Breast epithelium (tissue), 4 donors: ENCODE results near the gene GMFB. TPM values are rescaled to one million over a fixed set of nuclear protein-coding genes. Genes with fewer than 3 reads are reported as not detected.

Experiments
- DNase-seq, 2 donors: peaks; one replicate each; pipeline ENCODE4 v3.0.0-alpha.2; 2019; ENCODE audit warnings: low spot score in 2 of 2
- H3K27ac ChIP-seq, 2 donors: fragments of 200-600 bp; sonication (generic) in 1 of 2; one replicate each; pipeline ENCODE4 v1.5.1; 2016 to 2019; ENCODE audit warnings: mild to moderate bottlenecking in 1 of 2
- H3K27me3 ChIP-seq, 2 donors: fragments of 200-600 bp; sonication (generic) in 1 of 2; one replicate each; pipeline versions ENCODE4 v1.5.1 to v1.6.0; 2017 to 2019; ENCODE audit warnings: control low read depth in 1 of 2, mild to moderate bottlenecking in 1 of 2
- H3K36me3 ChIP-seq: fragments of 200-600 bp; one replicate; pipeline ENCODE4 v1.5.1; 2019
- H3K4me1 ChIP-seq, 2 donors: fragments of 200-600 bp; sonication (generic); one replicate each; pipeline ENCODE4 v1.5.1; 2016 to 2019; ENCODE audit warnings: control low read depth in 1 of 2
- H3K4me3 ChIP-seq, 3 donors: fragments of 200-600 bp; sonication (generic); 1 replicate in 2 of 3; 2 replicates in 1 of 3; pipeline ENCODE4 v1.5.1; 2016 to 2019; ENCODE audit warnings: mild to moderate bottlenecking in 3 of 3, moderate library complexity in 2 of 3
- H3K9me3 ChIP-seq, 2 donors: fragments of 200-600 bp; sonication (generic) in 1 of 2; one replicate each; pipeline ENCODE4 v1.5.1; 2016 to 2019; ENCODE audit warnings: control low read depth in 1 of 2
- POLR2A ChIP-seq: fragments of 450-650 bp; IDR thresholded peaks from one replicate; pipeline ENCODE4 v1.6.1; 2016; ENCODE audit warnings: antibody characterized with exemption, mild to moderate bottlenecking, moderate library complexity
- POLR2AphosphoS5 ChIP-seq, 3 donors: sonication (generic); formaldehyde crosslinking; IDR thresholded peaks; one replicate each; pipeline ENCODE4 v1.6.1; 2017; ENCODE audit warnings: antibody characterized with exemption in 3 of 3
- intact Hi-C: fragments of 100-400 bp; cut with DNase I; formaldehyde crosslinking; loops from one replicate; pipeline ENCODE4 v1.15.1; 2023; ENCODE audit warnings: low total_unique reads
- total RNA-seq, 3 donors: library from RNA; depleted of rRNA; stranded (reverse); fragments of >200 nt; gene quantifications; one replicate each; pipeline ENCODE4 v1.1.0, GENCODE V29; 2016
- TF ChIP-seq, protein P1 (sequence below), 3 donors: fragments of 450-650 bp; IDR thresholded peaks; one replicate each; pipeline ENCODE4 v1.5.1; 2016 to 2017; ENCODE audit warnings: antibody characterized with exemption in 3 of 3, mild to moderate bottlenecking in 3 of 3, moderate library complexity in 3 of 3

Gene GMFB
- total RNA-seq, 3 donors from 2014 or later: 43.3 to 82.5 (median 64.6) TPM

- intact Hi-C loops: no loop called here
- Histone ChIP-seq H3K36me3 (peaks cover 2% of the 10 kb centered on the region), H3K27me3 (no peaks in the 10 kb centered on the region), H3K4me3 (no peak overlapping the region), H3K9me3 (no peaks in the 10 kb centered on the region), H3K27ac (no peak overlapping the region), H3K4me1 (no peaks in the 10 kb centered on the region)
- TF ChIP-seq POLR2A (no peak), POLR2AphosphoS5 (IDR thresholded peaks at IDR 0.05) (no peak)
- TF ChIP-seq, protein P1, sequence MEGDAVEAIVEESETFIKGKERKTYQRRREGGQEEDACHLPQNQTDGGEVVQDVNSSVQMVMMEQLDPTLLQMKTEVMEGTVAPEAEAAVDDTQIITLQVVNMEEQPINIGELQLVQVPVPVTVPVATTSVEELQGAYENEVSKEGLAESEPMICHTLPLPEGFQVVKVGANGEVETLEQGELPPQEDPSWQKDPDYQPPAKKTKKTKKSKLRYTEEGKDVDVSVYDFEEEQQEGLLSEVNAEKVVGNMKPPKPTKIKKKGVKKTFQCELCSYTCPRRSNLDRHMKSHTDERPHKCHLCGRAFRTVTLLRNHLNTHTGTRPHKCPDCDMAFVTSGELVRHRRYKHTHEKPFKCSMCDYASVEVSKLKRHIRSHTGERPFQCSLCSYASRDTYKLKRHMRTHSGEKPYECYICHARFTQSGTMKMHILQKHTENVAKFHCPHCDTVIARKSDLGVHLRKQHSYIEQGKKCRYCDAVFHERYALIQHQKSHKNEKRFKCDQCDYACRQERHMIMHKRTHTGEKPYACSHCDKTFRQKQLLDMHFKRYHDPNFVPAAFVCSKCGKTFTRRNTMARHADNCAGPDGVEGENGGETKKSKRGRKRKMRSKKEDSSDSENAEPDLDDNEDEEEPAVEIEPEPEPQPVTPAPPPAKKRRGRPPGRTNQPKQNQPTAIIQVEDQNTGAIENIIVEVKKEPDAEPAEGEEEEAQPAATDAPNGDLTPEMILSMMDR (IDR thresholded peaks at IDR 0.05): no peak
- no peak for DNase-seq
Measured at GRCh38 chr14:54533100-54533499, 44.3 kb upstream of the GMFB start.

GRCh38 chr14:54532111-54533012, 43.6 kb upstream of the GMFB start:
- DNase-seq: no peak
- no peak for TF ChIP-seq POLR2A
- TF ChIP-seq POLR2AphosphoS5 (IDR thresholded peaks at IDR 0.05): no peak
- TF ChIP-seq, protein P1 (IDR thresholded peaks at IDR 0.05): no peak

GRCh38 chr14:54529811-54530210, 41.0 kb upstream of the GMFB start:
- H3K4me3 ChIP-seq: no peak overlapping the region
- DNase-seq: no peak
- H3K9me3 ChIP-seq: no peaks in the 10 kb centered on the region
- no peaks in the 10 kb centered on the region for H3K36me3 ChIP-seq
- no peak overlapping the region for H3K27ac ChIP-seq
- no peaks in the 10 kb centered on the region for H3K27me3 ChIP-seq
- no peaks in the 10 kb centered on the region for H3K4me1 ChIP-seq
- TF ChIP-seq POLR2AphosphoS5 (IDR thresholded peaks at IDR 0.05) (no peak), POLR2A (no peak)
- TF ChIP-seq, protein P1 (IDR thresholded peaks at IDR 0.05): no peak
- intact Hi-C loops: no loop called here

More at GRCh38 chr14:54532111-54533012, 43.6 kb upstream of the GMFB start:
- H3K36me3 ChIP-seq: no peaks in the 10 kb centered on the region
- no peaks in the 10 kb centered on the region for H3K27me3 ChIP-seq
- H3K4me3 ChIP-seq: no peak overlapping the region
- no peaks in the 10 kb centered on the region for H3K9me3 ChIP-seq
- no peaks in the 10 kb centered on the region for H3K4me1 ChIP-seq
- no peak overlapping the region for H3K27ac ChIP-seq
- intact Hi-C loops: no loop called here

DNA sequence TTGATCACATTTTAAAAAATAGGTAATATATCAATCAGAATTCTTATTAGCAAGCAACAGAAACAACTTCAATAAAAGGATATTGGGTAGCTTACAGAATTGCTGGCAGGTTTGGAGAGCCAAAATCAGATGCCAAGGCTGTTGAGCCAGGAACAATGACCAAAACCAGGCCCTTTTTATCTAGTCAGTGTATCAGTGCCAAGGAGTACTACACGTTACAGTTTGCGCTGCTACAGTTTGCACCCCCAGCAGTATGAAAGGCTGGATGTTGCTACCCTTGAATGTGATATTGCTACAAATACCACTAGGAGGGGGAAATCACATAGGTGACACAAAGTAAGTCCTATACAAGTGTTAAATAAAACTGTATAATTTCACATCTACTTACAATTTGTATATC, 40.2 kb upstream of the GMFB start:
- no peaks in the 10 kb centered on the region for H3K27me3 ChIP-seq
- no peaks in the 10 kb centered on the region for H3K4me1 ChIP-seq
- DNase-seq: no peak
- H3K4me3 ChIP-seq: no peak overlapping the region
- H3K9me3 ChIP-seq: no peaks in the 10 kb centered on the region
- TF ChIP-seq POLR2A (no peak), POLR2AphosphoS5 (IDR thresholded peaks at IDR 0.05) (no peak)
- TF ChIP-seq, protein P1 (IDR thresholded peaks at IDR 0.05): no peak
- intact Hi-C loops: no loop called here
- no peak overlapping the region for H3K27ac ChIP-seq
- H3K36me3 ChIP-seq: no peaks in the 10 kb centered on the region

GRCh38 chr14:54524410-54524809, 35.6 kb upstream of the GMFB start:
- H3K4me3 ChIP-seq: no peak overlapping the region
- H3K27me3 ChIP-seq: no peaks in the 10 kb centered on the region
- no peaks in the 10 kb centered on the region for H3K9me3 ChIP-seq
- no peaks in the 10 kb centered on the region for H3K36me3 ChIP-seq
- TF ChIP-seq POLR2AphosphoS5 (IDR thresholded peaks at IDR 0.05) (no peak), POLR2A (no peak)
- TF ChIP-seq, protein P1 (IDR thresholded peaks at IDR 0.05): no peak
- intact Hi-C loops: no loop called here
- H3K4me1 ChIP-seq: no peaks in the 10 kb centered on the region
- H3K27ac ChIP-seq: no peak overlapping the region
- DNase-seq: no peak
